K562 (cell line): ENCODE results near the gene EIF4E1B. TPM values are rescaled to one million over a fixed set of nuclear protein-coding genes. Genes with fewer than 3 reads are reported as not detected.
A peak's percentile ranks its signal among the peaks of the same experiment; 100 is the strongest.

Experiments used
- CREB1 ChIP-seq, 2 experiments: sonication (generic) in 1 of 2; formaldehyde crosslinking in 1 of 2; IDR thresholded peaks; 2 replicates each; pipeline versions ENCODE4 v1.6.1 to v1.8.0; 2012 to 2022; ENCODE audit warnings: inconsistent platforms in 1 of 2, mild to moderate bottlenecking in 1 of 2, missing genetic modification reagents in 1 of 2, moderate library complexity in 1 of 2
- CTBP1 ChIP-seq: fragments of 450-650 bp; IDR thresholded peaks from 2 replicates; pipeline ENCODE4 v1.6.1; 2016; ENCODE audit warnings: borderline replicate concordance
- CXXC5 ChIP-seq: fragments of 250-450 bp; sonication (Bioruptor Pico); IDR thresholded peaks from 2 replicates; pipeline ENCODE4 v1.8.0; 2022; ENCODE audit warnings: inconsistent platforms, mild to moderate bottlenecking, moderate library complexity
- DDX20 ChIP-seq: fragments of 450-650 bp; IDR thresholded peaks from 2 replicates; pipeline ENCODE4 v1.6.1; 2016; ENCODE audit warnings: missing genetic modification characterization, low read depth, mild to moderate bottlenecking, missing compliant biosample characterization, moderate library complexity
- FOXK2 ChIP-seq, 2 experiments: fragments of 450-650 bp; IDR thresholded peaks in 1 of 2; conservative IDR thresholded peaks in 1 of 2; 2 replicates each; pipeline ENCODE4 v1.6.1; 2016; ENCODE audit warnings: low read depth in 2 of 2, mild to moderate bottlenecking in 1 of 2
- HNRNPK ChIP-seq: fragments of 200-400 bp; formaldehyde crosslinking; IDR thresholded peaks from one replicate; pipeline ENCODE4 v1.6.1; 2018; ENCODE audit warnings: mild to moderate bottlenecking, low read depth, low read length; ENCODE audit not compliant: poor library complexity, severe bottlenecking
- NFATC3 ChIP-seq: fragments of 450-650 bp; IDR thresholded peaks from 2 replicates; pipeline ENCODE4 v1.6.1; 2017; ENCODE audit warnings: mild to moderate bottlenecking
- RFX7 ChIP-seq: fragments of 250-450 bp; sonication (Bioruptor Pico); IDR thresholded peaks from 2 replicates; pipeline ENCODE4 v1.5.1; 2021; ENCODE audit warnings: mild to moderate bottlenecking
- TAL1 ChIP-seq: fragments of 450-650 bp; IDR thresholded peaks from 2 replicates; pipeline ENCODE4 v1.6.1; 2016; ENCODE audit warnings: mild to moderate bottlenecking
- TBL1XR1 ChIP-seq, 2 experiments: IDR thresholded peaks; 2 replicates each; pipeline ENCODE4 v1.6.1; 2012; ENCODE audit warnings: improper control_type of control experiment in 2 of 2, low read length in 2 of 2, mild to moderate bottlenecking in 1 of 2
- polyA plus RNA-seq, 8 experiments: library from polyadenylated mRNA; depleted of rRNA in 4 of 8; stranded (reverse) in 5 of 8; unstranded in 3 of 8; fragments of >200 nt; fragmentation: Nextera tagmentation in 2 of 8; fragmentation: Illumina TruSeq in 1 of 8; extraction: Ambion mirVana in 2 of 8; extraction: Trizol in 1 of 8; gene quantifications; 2 replicates each; pipeline versions ENCODE4 v1.2.1 to v1.2.3, GENCODE V29; 2011 to 2014; ENCODE audit warnings: inconsistent platforms in 1 of 8, missing spikeins in 1 of 8
- total RNA-seq, 7 experiments: library from RNA; depleted of rRNA in 6 of 7; stranded (reverse); fragments of >200 nt in 6 of 7; fragmentation: Illumina TruSeq in 2 of 7; extraction: Trizol in 2 of 7; gene quantifications; 2 replicates each; pipeline versions ENCODE4 v1.2.1 to v1.2.3, GENCODE V29; 2011 to 2021; ENCODE audit warnings: low replicate concordance in 1 of 7
- TF ChIP-seq, protein P1 (sequence below): fragments of 450-650 bp; IDR thresholded peaks from 2 replicates; pipeline ENCODE4 v1.6.1; 2017; ENCODE audit warnings: antibody characterized with exemption, mild to moderate bottlenecking
- TF ChIP-seq, protein P2 (sequence below), 3 experiments: IDR thresholded peaks in 2 of 3; conservative IDR thresholded peaks in 1 of 3; 2 replicates each; pipeline ENCODE4 v1.5.1; 2011 to 2012; ENCODE audit warnings: low read length in 3 of 3, mild to moderate bottlenecking in 3 of 3, control low read depth in 2 of 3, improper control_type of control experiment in 1 of 3, inconsistent platforms in 1 of 3, low read depth in 1 of 3, mixed read lengths in 1 of 3, moderate library complexity in 1 of 3; ENCODE audit not compliant: insufficient read depth in 2 of 3
- TF ChIP-seq, protein P3 (sequence below), 3 experiments: fragments of 200-800 bp in 1 of 3; sonication (Bioruptor generic) in 1 of 3; sonication (generic) in 1 of 3; formaldehyde crosslinking in 1 of 3; IDR thresholded peaks; 2 replicates each; pipeline versions ENCODE4 v1.6.1 to v1.8.0; 2016 to 2022; ENCODE audit warnings: mild to moderate bottlenecking in 2 of 3, missing compliant biosample characterization in 2 of 3, missing genetic modification characterization in 2 of 3, missing genetic modification reagents in 1 of 3
- TF ChIP-seq, protein P4 (sequence below): fragments of 250-450 bp; sonication (Bioruptor Pico); IDR thresholded peaks from 2 replicates; pipeline ENCODE4 v1.5.0; 2022; ENCODE audit warnings: mild to moderate bottlenecking
- TF ChIP-seq, protein P5 (sequence below): sonication (generic); formaldehyde crosslinking; IDR thresholded peaks from 2 replicates; pipeline ENCODE4 v1.8.0; 2023; ENCODE audit warnings: mild to moderate bottlenecking, missing genetic modification reagents

EIF4E1B gene
- total and polyA plus RNA-seq, 9 of the 15 experiments (the other 6 are each of a cell fraction or from before 2014, with no cell fraction given): not detected

DNA sequence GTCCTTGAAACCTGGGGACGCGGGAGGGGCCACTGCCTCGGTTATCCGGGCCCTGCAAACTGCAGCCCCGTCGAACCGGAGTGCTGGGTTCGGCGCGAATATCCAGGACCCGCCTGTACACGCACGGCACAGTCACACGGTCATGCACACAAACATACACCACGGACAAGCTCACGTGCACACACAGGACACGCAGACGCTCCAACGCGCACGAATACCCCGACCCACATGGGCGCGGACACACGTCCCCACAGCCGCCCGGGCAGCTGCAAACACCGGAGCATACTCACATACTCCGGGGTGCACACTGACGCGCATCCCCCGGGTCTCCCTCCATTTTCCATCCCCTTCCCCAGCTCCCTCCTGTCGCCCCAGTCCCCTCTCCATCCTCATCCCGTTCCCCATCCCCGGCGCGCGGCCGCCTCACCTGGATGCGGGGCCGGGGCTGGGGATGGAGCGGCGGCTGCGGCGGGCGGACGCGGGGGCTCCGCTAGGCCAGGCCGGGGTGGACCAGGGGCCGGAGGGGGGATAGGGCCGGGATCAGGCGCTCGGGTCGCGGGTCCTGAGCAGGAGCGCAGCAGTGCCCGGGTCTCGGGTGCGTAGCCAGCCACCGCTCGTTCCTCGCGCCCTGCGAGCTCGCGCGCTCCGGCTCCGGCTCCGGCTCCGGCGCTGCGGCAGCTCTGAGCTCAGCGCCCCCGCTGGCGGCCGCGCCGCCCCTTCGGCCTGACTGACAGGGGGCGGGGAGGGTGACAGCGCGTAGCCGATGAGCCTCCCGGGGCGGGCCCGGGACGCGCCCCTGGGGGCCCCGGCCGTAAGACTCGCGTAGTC is at the start of gene EIF4E1B, which contains the start of gene SNCB (continued):
- TF ChIP-seq, protein P1, sequence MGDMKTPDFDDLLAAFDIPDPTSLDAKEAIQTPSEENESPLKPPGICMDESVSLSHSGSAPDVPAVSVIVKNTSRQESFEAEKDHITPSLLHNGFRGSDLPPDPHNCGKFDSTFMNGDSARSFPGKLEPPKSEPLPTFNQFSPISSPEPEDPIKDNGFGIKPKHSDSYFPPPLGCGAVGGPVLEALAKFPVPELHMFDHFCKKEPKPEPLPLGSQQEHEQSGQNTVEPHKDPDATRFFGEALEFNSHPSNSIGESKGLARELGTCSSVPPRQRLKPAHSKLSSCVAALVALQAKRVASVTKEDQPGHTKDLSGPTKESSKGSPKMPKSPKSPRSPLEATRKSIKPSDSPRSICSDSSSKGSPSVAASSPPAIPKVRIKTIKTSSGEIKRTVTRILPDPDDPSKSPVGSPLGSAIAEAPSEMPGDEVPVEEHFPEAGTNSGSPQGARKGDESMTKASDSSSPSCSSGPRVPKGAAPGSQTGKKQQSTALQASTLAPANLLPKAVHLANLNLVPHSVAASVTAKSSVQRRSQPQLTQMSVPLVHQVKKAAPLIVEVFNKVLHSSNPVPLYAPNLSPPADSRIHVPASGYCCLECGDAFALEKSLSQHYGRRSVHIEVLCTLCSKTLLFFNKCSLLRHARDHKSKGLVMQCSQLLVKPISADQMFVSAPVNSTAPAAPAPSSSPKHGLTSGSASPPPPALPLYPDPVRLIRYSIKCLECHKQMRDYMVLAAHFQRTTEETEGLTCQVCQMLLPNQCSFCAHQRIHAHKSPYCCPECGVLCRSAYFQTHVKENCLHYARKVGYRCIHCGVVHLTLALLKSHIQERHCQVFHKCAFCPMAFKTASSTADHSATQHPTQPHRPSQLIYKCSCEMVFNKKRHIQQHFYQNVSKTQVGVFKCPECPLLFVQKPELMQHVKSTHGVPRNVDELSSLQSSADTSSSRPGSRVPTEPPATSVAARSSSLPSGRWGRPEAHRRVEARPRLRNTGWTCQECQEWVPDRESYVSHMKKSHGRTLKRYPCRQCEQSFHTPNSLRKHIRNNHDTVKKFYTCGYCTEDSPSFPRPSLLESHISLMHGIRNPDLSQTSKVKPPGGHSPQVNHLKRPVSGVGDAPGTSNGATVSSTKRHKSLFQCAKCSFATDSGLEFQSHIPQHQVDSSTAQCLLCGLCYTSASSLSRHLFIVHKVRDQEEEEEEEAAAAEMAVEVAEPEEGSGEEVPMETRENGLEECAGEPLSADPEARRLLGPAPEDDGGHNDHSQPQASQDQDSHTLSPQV: no peak
- TF ChIP-seq RFX7: no peak
- TF ChIP-seq CXXC5: peak; percentile 9; the same call in 1 of the 2 replicates
- TF ChIP-seq, protein P2, sequence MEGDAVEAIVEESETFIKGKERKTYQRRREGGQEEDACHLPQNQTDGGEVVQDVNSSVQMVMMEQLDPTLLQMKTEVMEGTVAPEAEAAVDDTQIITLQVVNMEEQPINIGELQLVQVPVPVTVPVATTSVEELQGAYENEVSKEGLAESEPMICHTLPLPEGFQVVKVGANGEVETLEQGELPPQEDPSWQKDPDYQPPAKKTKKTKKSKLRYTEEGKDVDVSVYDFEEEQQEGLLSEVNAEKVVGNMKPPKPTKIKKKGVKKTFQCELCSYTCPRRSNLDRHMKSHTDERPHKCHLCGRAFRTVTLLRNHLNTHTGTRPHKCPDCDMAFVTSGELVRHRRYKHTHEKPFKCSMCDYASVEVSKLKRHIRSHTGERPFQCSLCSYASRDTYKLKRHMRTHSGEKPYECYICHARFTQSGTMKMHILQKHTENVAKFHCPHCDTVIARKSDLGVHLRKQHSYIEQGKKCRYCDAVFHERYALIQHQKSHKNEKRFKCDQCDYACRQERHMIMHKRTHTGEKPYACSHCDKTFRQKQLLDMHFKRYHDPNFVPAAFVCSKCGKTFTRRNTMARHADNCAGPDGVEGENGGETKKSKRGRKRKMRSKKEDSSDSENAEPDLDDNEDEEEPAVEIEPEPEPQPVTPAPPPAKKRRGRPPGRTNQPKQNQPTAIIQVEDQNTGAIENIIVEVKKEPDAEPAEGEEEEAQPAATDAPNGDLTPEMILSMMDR (IDR thresholded peaks at IDR 0.05 in 2 of 3, conservative IDR thresholded peaks at IDR 0.05 in 1 of 3; ENCODE audit: insufficient read depth in 2 of 3, low read depth in 1 of 3, low read length in 3 of 3): no peak
- TF ChIP-seq, protein P3, sequence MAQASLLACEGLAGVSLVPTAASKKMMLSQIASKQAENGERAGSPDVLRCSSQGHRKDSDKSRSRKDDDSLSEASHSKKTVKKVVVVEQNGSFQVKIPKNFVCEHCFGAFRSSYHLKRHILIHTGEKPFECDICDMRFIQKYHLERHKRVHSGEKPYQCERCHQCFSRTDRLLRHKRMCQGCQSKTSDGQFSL (CRISPR knock-in tag; IDR thresholded peaks at IDR 0.05): no peak
- TF ChIP-seq, protein P3 (tag; IDR thresholded peaks at IDR 0.05): no peak
- TF ChIP-seq TAL1: no peak
- 0 out of 2 replicates have a peak, but pooled peaks have one; percentile 11 for TF ChIP-seq CTBP1
- no peak for TF ChIP-seq NFATC3
- TF ChIP-seq HNRNPK: peak; percentile 53
- no peak for TF ChIP-seq FOXK2 (conservative IDR thresholded peaks at IDR 0.05 in 1 of 2, IDR thresholded peaks at IDR 0.05 in 1 of 2; ENCODE audit: low read depth in 2 of 2)
- TF ChIP-seq TBL1XR1 (IDR thresholded peaks at IDR 0.05; ENCODE audit: low read length in 2 of 2): no peak
- TF ChIP-seq, protein P4, sequence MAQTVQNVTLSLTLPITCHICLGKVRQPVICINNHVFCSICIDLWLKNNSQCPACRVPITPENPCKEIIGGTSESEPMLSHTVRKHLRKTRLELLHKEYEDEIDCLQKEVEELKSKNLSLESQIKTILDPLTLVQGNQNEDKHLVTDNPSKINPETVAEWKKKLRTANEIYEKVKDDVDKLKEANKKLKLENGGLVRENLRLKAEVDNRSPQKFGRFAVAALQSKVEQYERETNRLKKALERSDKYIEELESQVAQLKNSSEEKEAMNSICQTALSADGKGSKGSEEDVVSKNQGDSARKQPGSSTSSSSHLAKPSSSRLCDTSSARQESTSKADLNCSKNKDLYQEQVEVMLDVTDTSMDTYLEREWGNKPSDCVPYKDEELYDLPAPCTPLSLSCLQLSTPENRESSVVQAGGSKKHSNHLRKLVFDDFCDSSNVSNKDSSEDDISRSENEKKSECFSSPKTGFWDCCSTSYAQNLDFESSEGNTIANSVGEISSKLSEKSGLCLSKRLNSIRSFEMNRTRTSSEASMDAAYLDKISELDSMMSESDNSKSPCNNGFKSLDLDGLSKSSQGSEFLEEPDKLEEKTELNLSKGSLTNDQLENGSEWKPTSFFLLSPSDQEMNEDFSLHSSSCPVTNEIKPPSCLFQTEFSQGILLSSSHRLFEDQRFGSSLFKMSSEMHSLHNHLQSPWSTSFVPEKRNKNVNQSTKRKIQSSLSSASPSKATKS (CRISPR knock-in tag): no peak
- TF ChIP-seq DDX20 (tag): no peak
- TF ChIP-seq, protein P5, sequence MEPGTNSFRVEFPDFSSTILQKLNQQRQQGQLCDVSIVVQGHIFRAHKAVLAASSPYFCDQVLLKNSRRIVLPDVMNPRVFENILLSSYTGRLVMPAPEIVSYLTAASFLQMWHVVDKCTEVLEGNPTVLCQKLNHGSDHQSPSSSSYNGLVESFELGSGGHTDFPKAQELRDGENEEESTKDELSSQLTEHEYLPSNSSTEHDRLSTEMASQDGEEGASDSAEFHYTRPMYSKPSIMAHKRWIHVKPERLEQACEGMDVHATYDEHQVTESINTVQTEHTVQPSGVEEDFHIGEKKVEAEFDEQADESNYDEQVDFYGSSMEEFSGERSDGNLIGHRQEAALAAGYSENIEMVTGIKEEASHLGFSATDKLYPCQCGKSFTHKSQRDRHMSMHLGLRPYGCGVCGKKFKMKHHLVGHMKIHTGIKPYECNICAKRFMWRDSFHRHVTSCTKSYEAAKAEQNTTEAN (CRISPR knock-in tag): no peak
- 0 out of 2 replicates have a peak, but pooled peaks have one; percentile 34 for TF ChIP-seq CREB1 (IDR thresholded peaks at IDR 0.05)
- no peak for TF ChIP-seq CREB1 (CRISPR knock-in tag; IDR thresholded peaks at IDR 0.05)
